Measurements from ENCODE around the gene KEL. TPM values are rescaled to one million over a fixed set of nuclear protein-coding genes. Genes with fewer than 3 reads are reported as not detected.

The KEL gene
- total and polyA plus RNA-seq, 12 donors: 0.04 to 1.3 (median 0.37) TPM; not detected in 3

DNA sequence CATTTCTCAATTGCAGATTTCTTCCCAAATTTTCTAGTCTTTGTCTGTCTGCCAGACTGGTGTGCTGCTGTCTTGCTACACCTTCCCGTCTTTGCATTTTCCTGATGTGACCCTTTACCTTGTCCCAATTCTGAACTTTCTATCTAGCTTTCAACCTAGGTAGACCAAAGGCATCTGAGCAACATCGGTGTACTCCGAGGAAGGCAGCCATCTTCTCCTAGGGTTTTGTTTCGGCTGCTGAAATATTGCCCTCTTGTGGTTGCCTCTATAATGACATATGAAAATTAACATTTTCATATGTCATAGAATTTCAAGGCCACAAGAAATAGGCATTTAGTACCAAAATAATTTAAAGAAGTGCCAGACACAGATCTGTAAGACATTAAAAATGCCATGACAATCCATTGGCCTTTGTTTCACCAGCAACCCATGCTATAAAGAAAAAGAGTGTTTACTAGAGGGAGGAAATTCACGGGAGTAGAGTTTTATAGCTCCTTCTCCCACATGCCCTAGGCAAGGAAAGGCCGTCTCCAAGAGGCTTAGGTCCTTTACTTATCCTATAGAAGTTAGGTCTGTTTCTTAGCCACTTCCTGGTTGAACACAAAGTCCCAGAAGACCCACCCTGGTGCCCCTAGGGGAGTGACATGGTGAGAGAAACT lies 41.4 kb upstream of the KEL start:
- peak in 4 of 8 donors; percentile 35 to 65 (median 50) for ATAC-seq
- DNase-seq: peak in 1 of 2 donors; percentile 9
- Histone ChIP-seq H3K27ac (no peak overlapping the region), H3K4me3 (peak overlapping the region in 6 of 10 donors; percentile 14 to 31 (median 19)), H3K9me3 (peaks cover 0 to 15% (median 0%) of the 10 kb centered on the region in 11 donors), H3K36me3 (no peaks in the 10 kb centered on the region), H3K4me1 (peaks cover 0 to 9% (median 0%) of the 10 kb centered on the region in 9 donors), H3K27me3 (peaks cover 0 to 16% (median 0%) of the 10 kb centered on the region in 7 donors)
- TF ChIP-seq, protein P1, sequence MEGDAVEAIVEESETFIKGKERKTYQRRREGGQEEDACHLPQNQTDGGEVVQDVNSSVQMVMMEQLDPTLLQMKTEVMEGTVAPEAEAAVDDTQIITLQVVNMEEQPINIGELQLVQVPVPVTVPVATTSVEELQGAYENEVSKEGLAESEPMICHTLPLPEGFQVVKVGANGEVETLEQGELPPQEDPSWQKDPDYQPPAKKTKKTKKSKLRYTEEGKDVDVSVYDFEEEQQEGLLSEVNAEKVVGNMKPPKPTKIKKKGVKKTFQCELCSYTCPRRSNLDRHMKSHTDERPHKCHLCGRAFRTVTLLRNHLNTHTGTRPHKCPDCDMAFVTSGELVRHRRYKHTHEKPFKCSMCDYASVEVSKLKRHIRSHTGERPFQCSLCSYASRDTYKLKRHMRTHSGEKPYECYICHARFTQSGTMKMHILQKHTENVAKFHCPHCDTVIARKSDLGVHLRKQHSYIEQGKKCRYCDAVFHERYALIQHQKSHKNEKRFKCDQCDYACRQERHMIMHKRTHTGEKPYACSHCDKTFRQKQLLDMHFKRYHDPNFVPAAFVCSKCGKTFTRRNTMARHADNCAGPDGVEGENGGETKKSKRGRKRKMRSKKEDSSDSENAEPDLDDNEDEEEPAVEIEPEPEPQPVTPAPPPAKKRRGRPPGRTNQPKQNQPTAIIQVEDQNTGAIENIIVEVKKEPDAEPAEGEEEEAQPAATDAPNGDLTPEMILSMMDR (IDR thresholded peaks at IDR 0.05): peak; percentile 69 to 80 (median 73)
- WGBS, 2 donors: 31 to 34% methylated on average over 6 of the region's 6 CpGs
- intact Hi-C loops (cut with DNase I): loop anchor here in 8 of 10 donors (1.0 to 10.0 kb wide), 7 partner anchors 121 to 379 kb away; partner anchors contain the start of gene EPHB6 (in 3 of the 8)

DNA sequence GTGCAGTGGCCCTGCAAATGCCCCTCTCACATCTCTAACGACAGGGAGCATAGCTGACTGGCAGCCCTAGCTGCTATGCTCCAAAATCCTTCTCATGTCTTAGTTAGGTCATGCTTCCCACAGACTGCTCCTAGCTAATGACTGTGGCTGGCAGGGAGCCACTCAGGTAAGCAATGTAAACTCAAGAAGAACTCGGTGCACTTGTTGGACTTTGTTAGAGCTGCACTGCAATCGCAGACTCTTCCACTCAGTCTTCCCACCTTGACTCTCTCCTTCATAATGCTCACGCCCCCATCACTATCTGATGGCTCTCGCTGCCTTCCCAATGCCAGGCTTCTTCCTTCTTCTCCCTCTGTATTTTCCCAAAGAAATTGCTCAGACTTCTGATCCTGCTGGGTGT lies 40.7 kb upstream of the KEL start:
- Histone ChIP-seq H3K4me1 (peaks cover 0 to 6% (median 0%) of the 10 kb centered on the region in 9 donors), H3K36me3 (no peaks in the 10 kb centered on the region), H3K27ac (no peak overlapping the region), H3K27me3 (peaks cover 0 to 12% (median 0%) of the 10 kb centered on the region in 7 donors), H3K9me3 (peaks cover 0 to 15% (median 0%) of the 10 kb centered on the region in 11 donors), H3K4me3 (peak overlapping the region in 2 of 10 donors; percentile 25 to 31)
- DNase-seq (no peak), ATAC-seq (no peak)
- TF ChIP-seq, protein P1 (IDR thresholded peaks at IDR 0.05): no peak
- intact Hi-C loops (cut with DNase I): loop anchor here in 8 of 10 donors (1.0 to 10.0 kb wide), 8 partner anchors 121 to 378 kb away; partner anchors contain the start of gene EPHB6 (in 3 of the 8)
- WGBS, 2 donors: 83% methylated on average over 5 of the region's 5 CpGs

DNA sequence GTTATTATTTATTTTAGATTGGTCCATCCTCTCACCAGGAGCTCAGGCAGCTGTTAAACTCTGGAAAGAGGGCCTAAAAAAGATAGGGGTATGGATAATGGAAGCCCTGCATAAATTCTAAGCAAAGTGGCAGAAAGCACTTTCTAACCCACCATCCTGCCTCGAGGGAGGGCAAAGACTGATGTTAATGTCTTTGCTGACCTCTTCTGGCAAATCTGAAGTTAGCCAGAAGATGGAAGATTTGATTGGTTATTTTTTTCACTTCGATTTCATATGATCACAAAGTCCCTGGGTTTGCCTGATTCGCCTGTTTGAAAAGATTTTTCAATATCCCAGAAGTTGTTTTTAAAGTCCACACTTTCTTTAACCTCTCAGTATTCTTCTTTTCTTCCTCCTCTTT lies 39.9 kb upstream of the KEL start:
- intact Hi-C loops (cut with DNase I): loop anchor here in 7 of 10 donors (1.0 to 10.0 kb wide), 7 partner anchors 120 to 377 kb away; partner anchors contain the start of gene EPHB6 (in 3 of the 7)
- Histone ChIP-seq H3K27ac (no peak overlapping the region), H3K36me3 (no peaks in the 10 kb centered on the region), H3K27me3 (peaks cover 0 to 7% (median 0%) of the 10 kb centered on the region in 7 donors), H3K4me1 (peaks cover 0 to 6% (median 0%) of the 10 kb centered on the region in 9 donors), H3K4me3 (no peak overlapping the region), H3K9me3 (peaks cover 0 to 15% (median 0%) of the 10 kb centered on the region in 11 donors)
- ATAC-seq: no peak
- no peak for DNase-seq
- 39 to 46% methylated on average over 3 of the region's 3 CpGs for WGBS, 2 donors
- TF ChIP-seq, protein P1 (IDR thresholded peaks at IDR 0.05): peak in 2 of 9 donors; percentile 14 to 37

DNA sequence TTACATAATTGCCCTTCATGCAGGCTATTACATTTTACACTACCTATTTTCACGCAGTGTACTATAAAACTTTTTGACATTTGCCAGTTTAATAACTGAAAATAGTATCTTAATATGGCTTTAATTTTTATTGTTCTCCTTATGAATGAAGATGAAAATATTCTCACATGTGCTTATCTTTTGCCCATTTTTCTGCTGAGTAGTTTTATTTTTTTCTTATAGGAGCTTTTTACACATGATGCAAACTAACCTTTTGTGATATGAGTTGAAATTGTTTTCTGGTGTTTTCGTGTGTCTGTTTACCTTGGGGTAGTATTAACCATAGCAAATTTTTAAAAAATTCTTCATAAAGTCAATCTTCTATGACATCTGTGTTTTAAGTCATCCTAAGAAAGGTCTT lies 38.5 kb upstream of the KEL start:
- TF ChIP-seq, protein P1 (IDR thresholded peaks at IDR 0.05): no peak
- H3K27me3 ChIP-seq: peaks cover 0 to 4% (median 0%) of the 10 kb centered on the region in 7 donors
- WGBS, 2 donors: 84 to 93% methylated on average over 2 of the region's 2 CpGs
- DNase-seq: no peak
- intact Hi-C loops (cut with DNase I): loop anchor here in 6 of 10 donors (5.0 to 10.0 kb wide), 5 partner anchors 118 to 376 kb away; partner anchors contain the start of gene EPHB6 (in 3 of the 6)
- ATAC-seq: no peak
- no peaks in the 10 kb centered on the region for H3K36me3 ChIP-seq
- no peak overlapping the region for H3K27ac ChIP-seq
- H3K9me3 ChIP-seq: peaks cover 0 to 15% (median 0%) of the 10 kb centered on the region in 11 donors
- peaks cover 0 to 6% (median 0%) of the 10 kb centered on the region in 9 donors for H3K4me1 ChIP-seq
- no peak overlapping the region for H3K4me3 ChIP-seq

Data from heart right ventricle (tissue), 16 donors.